ENCODE measurements around the gene TBX18.

Gene TBX18

GRCh38 chr6:84671183-84671582 is 93.2 kb downstream of the TBX18 start:
- DNase-seq (ENCODE audit: low spot score) = no peak

- DNase-seq (ENCODE audit: low spot score) = no peak
Observed at GRCh38 chr6:84669945-84670344, 94.5 kb downstream of the TBX18 start.

GRCh38 chr6:84667252-84668213 is 96.9 kb downstream of the TBX18 start:
- DNase-seq (ENCODE audit: low spot score) = no peak

GRCh38 chr6:84665401-84665800 is 99.0 kb downstream of the TBX18 start:
- no peak for DNase-seq (ENCODE audit: low spot score)

- DNase-seq (ENCODE audit: low spot score) = no peak
Observed at GRCh38 chr6:84663866-84664265, 100.5 kb downstream of the TBX18 start.

- no peak for DNase-seq (ENCODE audit: low spot score)
Observed at GRCh38 chr6:84657486-84657885, 106.9 kb downstream of the TBX18 start.

- no peak for DNase-seq (ENCODE audit: low spot score)
Observed at GRCh38 chr6:84657025-84657424, 107.4 kb downstream of the TBX18 start.

- no peak for DNase-seq (ENCODE audit: low spot score)
Observed at GRCh38 chr6:84653027-84653551, 111.3 kb downstream of the TBX18 start.

- DNase-seq (ENCODE audit: low spot score) = no peak
Observed at GRCh38 chr6:84652356-84653026, 111.9 kb downstream of the TBX18 start.

GRCh38 chr6:84651583-84651982 is 112.8 kb downstream of the TBX18 start:
- DNase-seq (ENCODE audit: low spot score) = no peak

GRCh38 chr6:84648444-84648843 is 116.0 kb downstream of the TBX18 start:
- DNase-seq (ENCODE audit: low spot score) = no peak

- DNase-seq (ENCODE audit: low spot score) = no peak
Observed at GRCh38 chr6:84645563-84646266, 118.7 kb downstream of the TBX18 start.

- no peak for DNase-seq (ENCODE audit: low spot score)
Observed at GRCh38 chr6:84645000-84645399, 119.4 kb downstream of the TBX18 start.

GRCh38 chr6:84643778-84644177 is 120.6 kb downstream of the TBX18 start:
- no peak for DNase-seq (ENCODE audit: low spot score)

GRCh38 chr6:84641076-84641475 is 123.3 kb downstream of the TBX18 start:
- no peak for DNase-seq (ENCODE audit: low spot score)

GRCh38 chr6:84639396-84639795 is 125.0 kb downstream of the TBX18 start:
- DNase-seq (ENCODE audit: low spot score) = no peak

GRCh38 chr6:84638286-84638685 is 126.1 kb downstream of the TBX18 start:
- DNase-seq (ENCODE audit: low spot score) = no peak
